Ascending aorta (tissue), 2 donors: ENCODE measurements around the gene CLASRP. TPM values are rescaled to one million over a fixed set of nuclear protein-coding genes. Genes with fewer than 3 reads are reported as not detected.

Source experiments
- DNase-seq, 2 donors: peaks; one replicate each; pipeline ENCODE4 v3.0.0-alpha.2; 2019; ENCODE audit warnings: low spot score in 2 of 2
- H3K27ac ChIP-seq, 2 donors: fragments of 200-600 bp; sonication (generic); one replicate each; pipeline ENCODE4 v1.5.1; 2016 to 2017; ENCODE audit warnings: mild to moderate bottlenecking in 1 of 2
- H3K27me3 ChIP-seq: fragments of 200-600 bp; sonication (generic); one replicate; pipeline ENCODE4 v1.5.1; 2017
- H3K36me3 ChIP-seq, 2 donors: fragments of 200-600 bp; sonication (generic); one replicate each; pipeline ENCODE4 v1.5.1; 2016
- H3K4me1 ChIP-seq, 2 donors: fragments of 200-600 bp; sonication (generic); one replicate each; pipeline ENCODE4 v1.5.1; 2016 to 2017; ENCODE audit warnings: mild to moderate bottlenecking in 1 of 2
- H3K4me3 ChIP-seq, 2 donors: fragments of 200-600 bp; sonication (generic); one replicate each; pipeline ENCODE4 v1.5.1; 2016 to 2017; ENCODE audit warnings: mild to moderate bottlenecking in 1 of 2
- H3K9me3 ChIP-seq, 2 donors: fragments of 200-600 bp; sonication (generic); one replicate each; pipeline ENCODE4 v1.5.1; 2016
- CTCF ChIP-seq, 3 experiments: fragments of 200-600 bp in 2 of 3; fragments of 450-650 bp in 1 of 3; sonication (generic) in 2 of 3; IDR thresholded peaks; one replicate each; pipeline ENCODE4 v1.5.1; 2016 to 2019; ENCODE audit warnings: antibody characterized with exemption in 3 of 3, mild to moderate bottlenecking in 1 of 3, moderate library complexity in 1 of 3
- intact Hi-C: fragments of 100-400 bp; cut with DNase I; formaldehyde crosslinking; loops from one replicate; pipeline ENCODE4 v1.15.1; 2023
- total RNA-seq: library from RNA; depleted of rRNA; stranded (reverse); fragments of >200 nt; gene quantifications from one replicate; pipeline ENCODE4 v1.1.0, GENCODE V29; 2016

The CLASRP gene
- total RNA-seq, 1 donor from 2014 or later, result 103 TPM

GRCh38 chr19:45057444-45057843 lies 18.6 kb downstream of the CLASRP start:
- Histone ChIP-seq H3K4me1 (no peaks in the 10 kb centered on the region), H3K27me3 (no peaks in the 10 kb centered on the region), H3K36me3 (peaks cover 96 to 100% of the 10 kb centered on the region in 2 donors), H3K27ac (no peak overlapping the region), H3K4me3 (no peak overlapping the region), H3K9me3 (no peaks in the 10 kb centered on the region)
- intact Hi-C loops, result no loop called here
- DNase-seq, result no peak
- no peak for TF ChIP-seq CTCF (IDR thresholded peaks at IDR 0.05)

DNA sequence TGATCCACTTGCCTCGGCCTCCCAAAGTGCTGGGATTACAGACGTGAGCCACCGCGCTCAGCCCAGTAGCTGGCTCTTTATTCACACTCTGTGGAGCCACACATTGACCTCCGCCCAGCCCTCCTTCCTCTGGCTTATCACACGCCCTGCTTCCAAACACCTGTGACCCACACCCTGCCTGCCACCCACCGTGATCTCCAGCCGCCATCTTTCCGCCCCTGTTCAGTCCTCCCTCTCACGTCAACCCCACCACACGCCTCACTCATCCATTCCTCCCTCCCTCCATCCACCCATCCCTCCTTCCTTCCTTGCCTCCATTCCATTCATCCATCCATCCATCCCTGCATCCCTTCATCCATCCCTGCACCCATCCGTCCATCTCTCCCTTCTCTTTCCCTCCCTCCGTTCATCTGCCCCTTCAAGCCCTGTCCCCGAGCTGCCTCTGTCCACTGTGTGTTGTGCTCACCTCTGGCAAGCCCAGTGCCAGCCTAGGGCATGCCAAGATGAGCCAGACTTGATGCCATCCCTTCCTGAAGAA lies 19.8 kb downstream of the CLASRP start:
- no peak for DNase-seq
- Histone ChIP-seq H3K27ac (no peak overlapping the region), H3K27me3 (no peaks in the 10 kb centered on the region), H3K9me3 (no peaks in the 10 kb centered on the region), H3K36me3 (peaks cover 97 to 100% of the 10 kb centered on the region in 2 donors), H3K4me1 (no peaks in the 10 kb centered on the region), H3K4me3 (no peak overlapping the region)
- TF ChIP-seq CTCF (IDR thresholded peaks at IDR 0.05), result no peak
- intact Hi-C loops, result no loop called here

- Histone ChIP-seq H3K4me1 (no peaks in the 10 kb centered on the region), H3K4me3 (no peak overlapping the region), H3K27ac (no peak overlapping the region), H3K9me3 (no peaks in the 10 kb centered on the region), H3K27me3 (no peaks in the 10 kb centered on the region), H3K36me3 (peaks cover 97 to 100% of the 10 kb centered on the region in 2 donors)
- DNase-seq, result peak in 1 of 2 donors; percentile 81
- intact Hi-C loops, result no loop called here
- peak; percentile 72 to 78 (median 77) for TF ChIP-seq CTCF (IDR thresholded peaks at IDR 0.05)
Measured at GRCh38 chr19:45059258-45059965, 20.6 kb downstream of the CLASRP start.

- Histone ChIP-seq H3K27ac (no peak overlapping the region), H3K4me3 (no peak overlapping the region), H3K36me3 (peaks cover 96% of the 10 kb centered on the region in 2 donors), H3K27me3 (no peaks in the 10 kb centered on the region), H3K4me1 (no peaks in the 10 kb centered on the region), H3K9me3 (no peaks in the 10 kb centered on the region)
- no peak for TF ChIP-seq CTCF (IDR thresholded peaks at IDR 0.05)
- intact Hi-C loops, result no loop called here
- DNase-seq, result no peak
Measured at GRCh38 chr19:45061965-45062364, 23.1 kb downstream of the CLASRP start.

GRCh38 chr19:45063851-45064801 lies 25.3 kb downstream of the CLASRP start:
- intact Hi-C loops, result no loop called here
- Histone ChIP-seq H3K4me3 (no peak overlapping the region), H3K9me3 (no peaks in the 10 kb centered on the region), H3K27me3 (no peaks in the 10 kb centered on the region), H3K4me1 (no peaks in the 10 kb centered on the region), H3K27ac (no peak overlapping the region), H3K36me3 (peaks cover 96% of the 10 kb centered on the region in 2 donors)
- no peak for DNase-seq
- no peak for TF ChIP-seq CTCF (IDR thresholded peaks at IDR 0.05)
